Jurkat, Clone E6-1 (cell line): ENCODE data around the gene PEDS1.
"Not testable (repeated sequence)": the region's sequence is repeated elsewhere in the genome, so short reads cannot be mapped to it uniquely, and the experiment has no call there.

Experiments
- DNase-seq: peaks from one replicate; pipeline ENCODE4 v3.0.0-alpha.2; 2011; ENCODE audit warnings: low read depth, low spot score
- H3K4me3 ChIP-seq: 2 replicates; pipeline ENCODE4 v1.5.1; 2011; ENCODE audit warnings: mild to moderate bottlenecking, low read length, control low read depth, moderate library complexity

Gene PEDS1

GRCh38 chr20:50140339-50140859 is 13.1 kb downstream of the PEDS1 start:
- no peak for DNase-seq
- no peak overlapping the region for H3K4me3 ChIP-seq

- no peak overlapping the region for H3K4me3 ChIP-seq
- DNase-seq: no peak
Observed at GRCh38 chr20:50138479-50139393, 14.8 kb downstream of the PEDS1 start.

DNA sequence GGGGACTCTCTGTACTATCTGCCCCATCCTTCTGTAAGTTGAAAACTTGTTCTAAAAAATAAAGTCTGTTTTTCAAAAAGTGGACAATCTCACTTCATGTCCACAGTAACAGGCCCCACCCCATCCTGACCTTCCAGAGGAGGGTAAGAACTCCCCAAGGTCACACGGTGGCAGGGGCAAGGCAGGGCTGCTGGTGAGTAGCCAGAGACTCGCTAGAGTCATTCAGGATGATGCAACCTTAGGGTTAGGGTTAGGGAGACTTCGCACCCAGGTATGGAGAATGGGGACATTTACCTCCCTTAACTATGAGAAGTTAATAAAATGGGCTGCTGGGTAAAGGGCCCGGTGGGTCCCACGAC is 15.4 kb downstream of the PEDS1 start:
- no peak overlapping the region for H3K4me3 ChIP-seq
- DNase-seq: no peak

DNA sequence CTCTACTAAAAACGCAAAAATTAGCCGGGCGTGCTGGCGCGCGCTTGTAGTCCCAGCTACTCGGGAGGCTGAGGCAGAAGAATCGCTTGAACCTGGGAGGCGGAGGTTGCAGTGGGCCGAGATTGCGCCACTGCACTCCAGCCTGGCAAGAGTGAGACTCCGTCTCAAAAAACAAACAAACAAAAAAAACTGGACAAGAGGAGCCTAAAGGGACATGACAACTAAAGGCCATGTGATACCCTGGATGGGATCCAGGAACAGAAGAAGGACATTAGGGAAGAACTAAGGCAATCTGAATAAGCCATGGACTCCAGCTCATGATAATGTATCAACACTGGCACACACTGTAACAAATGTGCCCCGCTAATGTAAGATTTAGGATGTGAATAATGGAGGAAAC is 15.8 kb downstream of the PEDS1 start:
- H3K4me3 ChIP-seq, DNase-seq: not testable (repeated sequence)

- H3K4me3 ChIP-seq: no peak overlapping the region
- DNase-seq: no peak
Observed at GRCh38 chr20:50136822-50137599, 16.5 kb downstream of the PEDS1 start.

- DNase-seq, H3K4me3 ChIP-seq: not testable (repeated sequence)
Observed at GRCh38 chr20:50135157-50135556, 18.4 kb downstream of the PEDS1 start.

DNA sequence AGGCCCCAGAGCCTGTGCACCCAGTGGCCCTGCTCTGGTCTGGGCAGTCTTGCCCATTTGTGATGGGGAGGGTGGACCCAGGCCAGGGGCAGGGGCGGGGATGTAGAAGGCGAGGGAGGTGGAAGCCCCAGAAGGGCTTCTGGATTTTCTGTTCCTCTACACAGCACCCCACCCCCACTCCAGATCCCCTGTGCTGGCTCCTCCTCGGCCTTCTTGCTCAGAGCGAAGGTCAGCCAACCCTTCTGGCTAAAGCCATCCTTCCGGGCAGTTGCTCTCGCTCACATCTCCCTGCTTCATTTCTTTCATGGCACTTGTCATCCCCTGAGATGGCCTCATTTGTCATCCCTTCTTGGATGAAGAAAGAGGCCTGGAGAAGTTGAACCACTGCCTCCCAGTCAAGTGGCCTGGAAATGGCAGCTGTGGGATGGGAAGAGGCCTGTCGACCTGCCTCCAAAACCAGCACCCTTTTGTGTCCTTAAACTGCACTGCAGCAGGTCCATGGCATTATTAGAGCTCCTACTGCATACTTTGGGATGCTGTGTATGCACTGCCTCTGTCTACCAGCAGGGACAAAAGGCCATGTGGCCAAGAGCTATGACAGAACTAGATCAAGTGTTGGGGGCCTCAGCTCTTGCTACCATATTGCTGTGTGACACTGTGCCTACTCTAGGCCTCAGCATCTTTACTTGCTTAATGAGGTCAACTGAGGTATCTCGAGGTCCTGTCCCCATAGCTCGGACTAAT is 19.9 kb downstream of the PEDS1 start:
- H3K4me3 ChIP-seq: no peak overlapping the region
- no peak for DNase-seq

DNA sequence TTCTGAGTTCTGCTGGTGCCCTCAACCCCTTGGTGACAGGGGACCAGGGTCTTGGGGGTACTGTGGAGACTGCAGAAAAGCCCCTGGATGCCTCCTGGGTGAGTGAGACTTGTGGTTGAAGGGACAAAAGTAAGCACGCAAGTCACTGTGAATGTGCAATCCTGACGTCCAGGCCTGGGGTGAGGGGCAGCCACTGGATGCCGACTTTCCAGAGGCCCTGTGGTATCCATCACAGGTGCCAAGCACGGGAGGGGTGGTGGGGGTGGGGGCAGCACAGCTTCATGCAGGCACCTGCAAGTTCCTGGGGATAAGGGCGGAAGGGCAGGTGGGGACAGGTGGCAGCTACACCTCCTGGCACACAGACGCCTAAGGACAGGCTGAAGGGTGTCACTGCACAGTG is 20.5 kb downstream of the PEDS1 start:
- no peak for DNase-seq
- no peak overlapping the region for H3K4me3 ChIP-seq

- DNase-seq: no peak
- H3K4me3 ChIP-seq: no peak overlapping the region
Observed at GRCh38 chr20:50130995-50131394, 22.5 kb downstream of the PEDS1 start.

DNA sequence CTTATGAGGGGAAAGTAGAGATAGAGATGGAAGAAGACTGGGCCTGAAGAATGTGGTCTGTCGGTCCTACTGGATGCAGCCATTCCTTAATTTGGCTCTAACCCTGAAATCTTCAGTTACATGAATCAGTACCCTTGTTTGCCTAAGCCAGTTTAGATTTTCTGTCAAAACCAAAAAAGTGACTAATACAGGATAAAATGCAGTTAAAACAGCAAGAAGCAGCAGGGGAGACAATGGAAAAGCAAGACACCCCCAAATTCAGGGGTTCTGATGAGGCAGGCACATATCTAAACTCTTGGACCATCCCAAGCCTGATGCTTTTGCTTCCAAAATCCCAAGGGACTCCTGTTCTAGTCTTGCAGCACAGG is 23.2 kb downstream of the PEDS1 start:
- H3K4me3 ChIP-seq: no peak overlapping the region
- DNase-seq: no peak

DNA sequence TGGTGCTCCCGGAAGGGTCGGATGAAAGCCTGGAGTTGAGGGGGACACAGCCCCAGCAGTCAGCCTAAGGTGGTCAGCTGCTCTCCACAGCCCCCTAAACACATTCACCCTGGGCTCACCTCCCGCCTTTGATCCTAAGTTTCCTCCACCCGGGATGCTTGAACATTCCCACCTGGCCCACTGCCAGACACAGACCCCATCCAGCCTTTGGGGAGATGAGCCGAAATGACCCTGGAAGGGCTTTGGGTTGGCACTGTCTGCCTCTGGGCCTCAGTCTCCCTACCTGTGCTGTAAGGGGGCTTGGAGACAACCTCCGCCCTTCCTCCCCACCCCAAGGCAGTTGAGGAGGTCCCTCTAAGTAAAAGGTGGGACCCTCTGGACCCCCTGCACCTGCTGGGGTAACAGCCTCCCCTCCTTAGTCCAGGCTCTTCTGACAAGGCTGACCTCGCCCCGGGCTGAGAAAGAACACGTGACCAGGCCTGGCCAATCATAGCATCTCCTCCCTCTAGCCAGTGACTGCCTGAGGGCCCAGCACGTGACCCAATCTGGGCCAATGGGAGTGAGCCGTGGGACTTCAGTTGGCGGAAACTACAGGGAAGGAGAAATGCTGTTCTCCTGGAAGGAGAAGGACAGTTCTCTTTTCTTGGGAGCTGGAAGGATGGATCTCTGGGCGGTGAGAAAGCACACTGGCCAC is 23.7 kb downstream of the PEDS1 start:
- no peak for DNase-seq
- H3K4me3 ChIP-seq: no peak overlapping the region

GRCh38 chr20:50128520-50128905 is 25.0 kb downstream of the PEDS1 start:
- H3K4me3 ChIP-seq: no peak overlapping the region

DNA sequence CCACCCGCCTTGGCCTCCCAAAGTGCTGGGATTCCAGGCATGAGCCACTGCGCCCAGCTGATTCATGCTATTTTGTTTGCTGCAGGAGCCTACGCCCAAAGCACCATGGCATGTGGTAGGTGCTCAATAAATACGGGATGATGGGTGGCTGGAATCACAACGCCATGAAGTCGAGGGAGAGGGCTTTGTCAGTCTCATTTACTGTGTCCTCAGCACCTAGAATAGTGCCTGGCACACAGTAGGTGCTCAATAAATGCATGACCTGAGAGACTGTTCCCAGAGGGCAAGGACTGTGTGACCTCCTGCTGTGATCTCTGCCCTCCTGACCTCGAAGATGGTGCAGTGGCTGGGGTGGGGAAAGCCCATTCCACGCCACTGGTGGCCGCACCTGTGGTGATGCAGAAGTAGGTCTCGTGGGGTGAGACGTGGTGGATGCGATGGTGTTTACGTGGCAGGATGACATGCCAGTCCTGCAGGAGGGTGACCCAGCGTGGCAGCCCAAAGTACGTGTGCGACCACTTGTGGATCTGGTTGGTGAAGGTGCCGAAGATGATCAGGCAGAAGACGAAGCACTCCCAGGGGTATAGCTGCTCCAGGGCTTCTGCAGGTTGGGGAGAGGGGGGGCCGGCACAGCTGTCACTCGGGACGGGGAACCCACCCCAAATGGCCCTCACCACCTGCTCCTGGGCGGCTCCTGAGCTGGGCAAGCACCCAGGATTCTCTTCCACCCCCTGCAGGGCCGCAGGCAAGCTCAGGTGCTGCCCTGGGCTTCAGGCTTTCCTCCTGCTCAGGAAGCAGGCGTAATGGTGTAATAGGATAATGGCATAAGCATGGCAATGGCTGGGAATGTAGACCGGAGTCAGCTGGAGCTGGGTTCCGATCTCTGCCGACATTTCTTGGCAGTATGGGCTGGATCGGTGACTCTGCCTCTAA is 25.7 kb downstream of the PEDS1 start:
- no peak for DNase-seq
- H3K4me3 ChIP-seq: no peak overlapping the region

More at GRCh38 chr20:50128520-50128905, 25.0 kb downstream of the PEDS1 start:
- no peak for DNase-seq

GRCh38 chr20:50126662-50127061 is 26.9 kb downstream of the PEDS1 start:
- no peak for DNase-seq

GRCh38 chr20:50125279-50125678 is 28.2 kb downstream of the PEDS1 start:
- DNase-seq: no peak
- H3K4me3 ChIP-seq: no peak overlapping the region

More at GRCh38 chr20:50126662-50127061, 26.9 kb downstream of the PEDS1 start:
- no peak overlapping the region for H3K4me3 ChIP-seq

DNA sequence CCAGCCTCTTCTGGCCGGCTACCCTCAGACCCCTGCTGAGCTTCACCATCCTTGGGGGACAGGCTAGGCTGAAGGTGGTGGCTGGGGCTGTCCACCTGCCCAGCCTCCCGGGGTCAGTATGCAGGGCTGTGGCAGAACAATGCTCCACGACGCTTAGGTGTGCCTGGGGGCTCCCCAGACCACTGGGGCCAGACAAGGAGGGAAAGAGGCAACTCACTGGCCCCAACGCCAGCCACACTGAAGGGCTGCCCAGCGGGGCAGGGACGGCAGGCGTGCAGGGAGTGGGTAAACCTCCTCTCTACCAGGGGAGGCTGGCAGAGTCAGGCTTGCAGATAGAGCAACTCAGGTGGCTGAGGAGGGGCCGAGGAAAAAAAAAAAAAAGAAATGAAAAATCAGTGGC is 29.0 kb downstream of the PEDS1 start:
- no peak overlapping the region for H3K4me3 ChIP-seq
- DNase-seq: no peak

GRCh38 chr20:50123418-50123817 is 30.1 kb downstream of the PEDS1 start:
- DNase-seq: no peak
- H3K4me3 ChIP-seq: no peak overlapping the region

GRCh38 chr20:50122763-50123162 is 30.8 kb downstream of the PEDS1 start:
- DNase-seq: no peak
- H3K4me3 ChIP-seq: no peak overlapping the region
